H54 (cell line): ENCODE measurements around the gene KIF21B.
"Not testable (repeated sequence)": the region's sequence is repeated elsewhere in the genome, so short reads cannot be mapped to it uniquely, and the experiment has no call there.

Experiments used
- DNase-seq: peaks from one replicate; pipeline ENCODE4 v3.0.0; 2011; ENCODE audit warnings: low spot score, mixed read lengths; ENCODE audit not compliant: insufficient read length
- FAIRE-seq: peaks from 3 replicates; lab custom pipeline; 2011; peaks lifted over from hg19 to GRCh38; lab: Jason Lieb, UNC
- POLR2A ChIP-seq: IDR thresholded peaks from 2 replicates; pipeline ENCODE4 v1.6.1; 2011; ENCODE audit warnings: low read depth, mild to moderate bottlenecking, low read length

KIF21B gene

DNA sequence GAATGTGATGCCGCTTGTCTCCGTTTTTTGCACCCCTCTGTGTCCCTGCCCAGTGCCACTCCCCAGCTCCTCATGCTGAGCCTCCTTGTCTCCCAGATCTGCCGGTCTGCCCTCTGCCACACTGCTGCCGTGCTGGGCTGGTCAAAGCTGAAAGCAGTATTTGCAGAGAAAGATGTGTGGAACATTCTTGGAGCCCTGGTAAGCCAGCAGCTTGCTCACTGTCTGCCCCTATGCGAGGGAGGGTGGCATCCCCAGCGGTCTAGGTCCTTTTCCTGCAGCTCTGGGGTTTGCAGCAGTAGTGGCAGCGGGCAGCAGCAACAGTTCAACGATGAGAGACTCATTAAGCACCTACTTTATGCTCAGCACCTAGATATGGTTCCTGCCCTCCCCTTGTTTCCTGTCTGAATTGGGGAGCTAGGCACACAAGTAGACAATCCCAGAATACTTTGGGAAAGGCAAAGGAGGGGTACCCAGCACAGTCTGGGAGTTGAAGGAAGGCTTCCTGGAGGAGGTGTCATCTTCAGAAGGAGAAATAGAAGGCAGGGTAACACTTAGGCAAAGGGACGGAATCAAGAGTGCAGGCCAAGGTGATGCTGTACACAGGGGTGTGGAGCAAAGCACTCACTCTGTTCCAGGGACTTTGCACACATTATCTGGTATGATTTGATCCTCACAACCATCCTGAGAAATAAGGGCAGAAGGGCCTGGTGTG is 63.1 kb downstream of the KIF21B start:
- DNase-seq (no peak), FAIRE-seq (no peak)
- TF ChIP-seq POLR2A = no peak

DNA sequence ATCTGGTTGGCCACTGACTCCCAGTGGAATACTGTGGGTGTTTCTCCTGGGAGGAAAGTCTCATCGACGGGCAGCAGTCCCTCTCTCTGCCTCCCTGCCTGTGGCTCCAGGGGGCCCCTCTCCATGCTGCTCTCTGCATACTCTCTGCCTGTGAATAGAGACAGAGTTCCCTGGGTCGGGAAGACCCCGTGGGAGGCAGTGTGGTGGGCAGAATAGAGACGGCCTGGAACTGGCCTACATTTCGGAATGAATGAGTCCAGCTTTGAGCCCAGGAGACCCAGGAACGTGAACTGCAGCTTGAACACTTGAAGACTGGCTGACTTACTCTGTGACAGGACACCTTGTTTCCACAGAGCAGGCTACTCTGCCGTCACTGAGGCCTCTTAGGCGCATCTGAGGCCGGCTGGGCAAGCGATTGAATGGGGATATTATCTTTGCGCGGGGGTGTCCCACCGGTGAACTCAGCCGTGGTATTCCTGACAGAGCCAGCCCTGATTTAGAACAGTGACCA is 64.0 kb downstream of the KIF21B start:
- FAIRE-seq (no peak), DNase-seq (no peak)
- no peak for TF ChIP-seq POLR2A

- no peak for FAIRE-seq
- TF ChIP-seq POLR2A = no peak
These were observed 64.9 kb downstream of the KIF21B start for GRCh38 chr1:200958597-200958996.

DNA sequence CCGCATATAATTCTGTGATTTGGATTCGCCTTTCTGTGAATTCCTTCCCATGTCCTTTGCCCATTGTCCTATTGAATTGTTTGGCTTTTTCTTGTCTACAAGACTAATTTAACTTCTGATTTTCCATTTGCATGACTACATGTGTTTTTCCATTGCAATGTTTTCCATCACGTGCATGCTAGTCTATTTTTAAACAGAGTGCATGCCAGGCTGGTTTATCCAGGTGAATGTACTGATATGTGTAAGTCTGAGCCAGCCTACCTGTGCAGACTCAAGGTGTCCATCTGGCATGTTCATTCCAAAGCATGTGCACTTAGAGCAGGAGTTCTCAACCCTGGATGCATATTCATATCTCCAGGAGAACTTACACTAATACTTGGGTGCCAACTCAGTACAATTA is 69.1 kb downstream of the KIF21B start:
- no peak for DNase-seq
- TF ChIP-seq POLR2A = no peak
- FAIRE-seq = no peak

More at GRCh38 chr1:200958597-200958996, 64.9 kb downstream of the KIF21B start:
- DNase-seq = no peak

DNA sequence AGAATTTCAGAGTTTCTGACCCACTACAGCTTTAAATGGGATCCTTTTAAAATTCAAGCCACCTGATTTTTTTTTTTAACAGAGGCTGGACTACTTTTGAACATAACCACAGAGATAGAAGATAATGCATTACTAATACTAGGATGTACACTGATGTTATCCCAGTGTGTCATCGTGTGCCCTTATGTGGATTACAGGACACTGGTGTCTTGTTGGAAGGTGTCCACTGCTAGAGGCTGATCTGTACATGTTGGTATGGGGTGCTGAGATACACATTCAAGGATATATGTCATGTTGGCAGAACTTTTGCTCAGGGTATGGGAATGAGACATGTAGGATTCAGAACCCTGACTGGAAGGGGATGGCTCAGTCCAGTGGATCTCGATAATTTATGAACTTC is 72.5 kb downstream of the KIF21B start:
- no peak for TF ChIP-seq POLR2A
- no peak for FAIRE-seq
- no peak for DNase-seq

DNA sequence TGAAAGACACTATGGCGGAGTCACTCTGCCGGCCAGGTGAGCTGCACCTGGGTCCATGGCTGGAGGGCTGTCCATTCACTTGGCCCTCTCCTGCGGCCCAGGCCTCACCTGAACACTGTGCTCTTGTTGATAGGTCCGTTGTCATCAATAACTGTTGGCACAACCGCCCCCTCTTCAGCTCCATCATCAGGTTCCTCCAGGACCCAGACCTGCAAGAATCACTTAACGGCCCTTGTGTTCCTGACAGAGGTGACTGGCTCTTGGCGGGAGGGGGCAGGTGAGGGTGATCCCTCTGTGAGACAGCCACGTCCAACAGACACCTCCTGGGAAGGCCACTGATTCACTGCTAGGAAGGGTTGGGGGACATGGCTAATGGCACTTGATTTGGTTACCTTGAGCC is 73.9 kb downstream of the KIF21B start:
- DNase-seq (no peak), FAIRE-seq (no peak)
- TF ChIP-seq POLR2A = no peak

- FAIRE-seq (no peak), DNase-seq (no peak)
- TF ChIP-seq POLR2A = no peak
These were observed 76.4 kb downstream of the KIF21B start for GRCh38 chr1:200947059-200947566.

GRCh38 chr1:200945111-200945510 is 78.4 kb downstream of the KIF21B start:
- no peak for FAIRE-seq
- DNase-seq = no peak
- TF ChIP-seq POLR2A = no peak

- FAIRE-seq (no peak), DNase-seq (no peak)
- no peak for TF ChIP-seq POLR2A
These were observed 84.6 kb downstream of the KIF21B start for GRCh38 chr1:200938955-200939354.

DNA sequence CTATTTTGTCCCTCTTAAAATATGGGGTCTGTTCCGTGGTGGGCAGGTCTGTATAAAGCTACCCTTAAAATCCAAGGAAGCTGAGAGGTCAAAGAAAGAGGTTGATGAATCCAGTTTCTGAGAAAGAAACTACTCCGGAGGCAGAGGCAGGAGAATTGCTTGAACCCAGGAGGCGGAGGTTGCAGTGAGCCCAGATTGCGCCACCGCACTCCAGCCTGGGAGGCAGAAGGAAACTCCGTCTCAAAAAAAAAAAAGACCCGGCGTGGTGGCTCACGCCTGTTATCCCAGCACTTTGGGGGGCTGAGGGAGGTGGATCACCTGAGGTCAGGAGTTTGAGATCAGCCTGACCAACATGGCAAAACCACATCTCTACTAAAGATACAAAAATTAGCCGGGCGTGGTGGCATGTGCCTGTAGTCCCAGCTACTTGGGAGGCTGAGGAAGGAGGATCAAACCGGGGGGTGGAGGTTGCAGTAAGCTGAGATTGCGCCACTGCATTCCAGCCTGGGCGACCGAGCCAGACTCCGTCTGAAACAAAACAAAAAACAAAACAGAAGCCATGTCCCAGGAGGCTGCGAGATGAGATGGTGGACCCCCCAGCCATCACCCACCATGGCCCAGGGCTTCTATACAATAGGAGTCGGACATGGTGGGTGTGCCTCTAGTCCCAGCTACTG is 88.1 kb downstream of the KIF21B start:
- not testable (repeated sequence) for FAIRE-seq, DNase-seq

DNA sequence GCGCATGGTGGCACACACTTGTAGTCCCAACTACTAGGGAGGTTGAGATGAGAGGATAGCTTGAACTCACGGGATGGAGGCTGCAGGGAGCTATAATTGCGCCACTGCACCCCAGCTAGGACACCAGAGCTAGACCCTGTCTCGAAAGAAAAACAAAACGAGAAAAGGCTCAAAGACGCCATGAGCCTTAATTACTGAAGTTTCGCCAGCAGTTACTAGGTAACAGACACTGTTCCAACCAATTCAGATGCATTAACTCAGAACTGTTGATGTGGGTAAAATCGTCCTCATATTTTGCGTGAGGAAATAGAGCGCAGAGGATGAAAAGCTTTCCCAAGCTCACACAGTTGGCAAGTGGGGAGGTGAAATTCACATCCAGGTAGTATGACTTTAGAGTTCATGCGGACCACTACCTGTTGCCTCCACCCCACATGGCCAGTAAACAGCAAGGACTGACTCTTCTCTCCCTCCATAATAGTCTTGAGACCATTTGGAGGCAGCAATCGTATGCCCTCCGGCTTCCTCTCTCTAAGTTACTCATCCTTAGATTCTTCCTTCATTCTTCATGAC is 88.8 kb downstream of the KIF21B start:
- FAIRE-seq (no peak), DNase-seq (no peak)
- no peak for TF ChIP-seq POLR2A

DNA sequence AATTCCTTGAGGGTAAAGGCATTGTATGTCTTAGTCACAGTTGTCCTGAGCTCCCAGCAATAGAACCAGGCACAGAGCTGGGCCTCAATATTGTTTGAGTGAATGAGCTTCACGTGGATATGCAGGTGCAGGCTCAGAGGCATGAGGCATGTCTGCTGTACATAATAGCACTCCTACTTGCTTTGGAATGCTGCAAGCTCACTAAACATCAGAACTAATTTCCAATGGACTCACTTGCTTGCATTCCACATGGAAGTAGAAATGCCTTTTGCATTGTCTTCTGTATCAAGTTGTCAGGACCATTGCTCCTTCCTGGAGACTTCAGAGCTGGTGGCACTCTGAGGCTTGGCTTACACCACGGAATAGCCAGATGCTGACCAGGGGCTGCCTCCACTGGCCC is 91.7 kb downstream of the KIF21B start:
- FAIRE-seq (no peak), DNase-seq (no peak)
- no peak for TF ChIP-seq POLR2A

DNA sequence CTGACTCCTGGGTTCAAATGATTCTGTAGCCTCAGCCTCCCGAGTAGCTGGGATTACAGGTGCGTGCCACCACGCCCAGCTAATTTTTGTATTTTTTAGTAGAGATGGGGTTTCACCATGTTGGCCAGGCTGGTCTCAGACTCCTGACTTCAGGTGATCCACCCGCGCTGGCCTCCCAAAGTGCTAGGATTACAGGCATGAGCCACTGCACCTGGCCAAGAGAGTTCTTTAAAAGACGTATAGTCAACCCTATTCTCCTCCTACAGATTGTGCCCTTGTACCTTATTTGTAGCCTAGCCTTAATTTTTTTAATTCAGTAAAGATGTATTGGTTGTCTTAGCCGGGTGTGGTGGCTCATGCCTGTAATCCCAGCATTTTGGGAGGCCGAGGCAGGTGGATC is 93.2 kb downstream of the KIF21B start:
- DNase-seq, FAIRE-seq: not testable (repeated sequence)

GRCh38 chr1:200929530-200930278 is 93.8 kb downstream of the KIF21B start:
- FAIRE-seq (no peak), DNase-seq (no peak)
- TF ChIP-seq POLR2A = no peak
